K562 (cell line): Measurements from ENCODE around the gene CAPN2. TPM values are rescaled to one million over a fixed set of nuclear protein-coding genes. Genes with fewer than 3 reads are reported as not detected.

Experiments used
- ATAC-seq: fragments of 200-7000 bp; cut with Tn5 transposase; 3 replicates; pipeline ENCODE4 v1.9.1; 2020; ENCODE audit warnings: moderate library complexity
- BruUV-seq: library from RNA; stranded (reverse); fragments of 400-500 nt; replicated peaks from 2 replicates; lab custom pipeline; 2021; lab: Mats Ljungman, UMichigan
- CTCF ChIA-PET: fragments of 300-600 bp; formaldehyde crosslinking; extraction: SDS; loops from one replicate; lab custom pipeline; 2021; ENCODE audit warnings: low intra/inter-chr PET ratio; lab: Yijun Ruan, JAX
- POLR2A ChIA-PET: fragments of 300-600, 350-650 bp; sonication (Branson Sonifier 250); formaldehyde crosslinking; extraction: SDS; loops from one replicate; lab custom pipeline; 2021; ENCODE audit warnings: antibody characterized with exemption, inconsistent platforms; lab: Yijun Ruan, JAX
- DNase-seq, 4 experiments: peaks; one replicate each; pipeline versions ENCODE4 v3.0.0 to v3.0.0-alpha.2; 2011 to 2018; ENCODE audit warnings: low spot score in 3 of 4, mixed read lengths in 3 of 4; ENCODE audit errors: extremely low read depth in 1 of 4
- FAIRE-seq: peaks from 2 replicates; lab custom pipeline; 2011; peaks lifted over from hg19 to GRCh38; lab: Jason Lieb, UNC
- H2AFZ ChIP-seq: 2 replicates; pipeline ENCODE4 v1.6.0; 2011; ENCODE audit warnings: low read depth, low read length, control low read depth, inconsistent platforms
- H3K27ac ChIP-seq: fragments of 200-600 bp; 3 replicates; pipeline ENCODE4 v1.8.0; 2011; ENCODE audit warnings: low read depth, mild to moderate bottlenecking, control low read depth, inconsistent platforms, low read length, moderate library complexity, mixed read lengths; ENCODE audit errors: extremely low read depth
- H3K27me3 ChIP-seq, 2 experiments: fragments of 300-600 bp in 1 of 2; 2 replicates in 1 of 2; 3 replicates in 1 of 2; pipeline versions ENCODE4 v1.6.0 to v1.8.0; 2011; ENCODE audit warnings: inconsistent platforms in 2 of 2, low read length in 2 of 2, mild to moderate bottlenecking in 1 of 2, mixed read lengths in 1 of 2, moderate library complexity in 1 of 2; ENCODE audit not compliant: control insufficient read depth in 2 of 2, insufficient read depth in 2 of 2
- H3K36me3 ChIP-seq: fragments of 300-600 bp; 3 replicates; pipeline ENCODE4 v1.8.0; 2011; ENCODE audit warnings: mild to moderate bottlenecking, low read length, inconsistent platforms; ENCODE audit not compliant: control insufficient read depth, insufficient read depth
- H3K4me1 ChIP-seq, 2 experiments: fragments of 200-600 bp in 1 of 2; replicated peaks in 1 of 2; 2 replicates in 1 of 2; 3 replicates in 1 of 2; pipeline versions ENCODE4 v1.5.1 to v1.8.0; 2011; ENCODE audit warnings: inconsistent platforms in 2 of 2, low read length in 2 of 2, mild to moderate bottlenecking in 1 of 2, mixed read lengths in 1 of 2, moderate library complexity in 1 of 2; ENCODE audit not compliant: control insufficient read depth in 2 of 2, insufficient read depth in 2 of 2
- H3K4me2 ChIP-seq: 2 replicates; pipeline ENCODE4 v1.6.1; 2011; ENCODE audit warnings: low read length, control low read depth, inconsistent platforms, mixed read lengths; ENCODE audit not compliant: insufficient read depth
- H3K4me3 ChIP-seq: fragments of 200-600 bp; sonication (generic), shearing (Covaris generic); 2 replicates; pipeline ENCODE4 v1.5.1; 2016; ENCODE audit warnings: control low read depth, inconsistent platforms
- H3K79me2 ChIP-seq: fragments of 200-600 bp; 3 replicates; pipeline ENCODE4 v1.8.0; 2011; ENCODE audit warnings: low read length, inconsistent platforms; ENCODE audit not compliant: control insufficient read depth, insufficient read depth
- H3K9ac ChIP-seq, 2 experiments: 2 replicates each; pipeline versions ENCODE4 v1.6.0 to v1.6.1; 2011; ENCODE audit warnings: low read depth in 2 of 2, low read length in 2 of 2, control low read depth in 1 of 2, inconsistent platforms in 1 of 2, mild to moderate bottlenecking in 1 of 2, mixed read lengths in 1 of 2; ENCODE audit not compliant: insufficient read depth in 1 of 2
- H3K9me1 ChIP-seq: one replicate; pipeline ENCODE4 v1.6.0; 2011; ENCODE audit warnings: inconsistent platforms, mild to moderate bottlenecking, low read length, moderate library complexity; ENCODE audit not compliant: control insufficient read depth, insufficient read depth
- H3K9me3 ChIP-seq: replicated peaks from 2 replicates; pipeline ENCODE4 v1.5.1; 2011; ENCODE audit warnings: low read depth, low read length, inconsistent platforms; ENCODE audit not compliant: control insufficient read depth, insufficient read depth
- H4K20me1 ChIP-seq: replicated peaks from 2 replicates; pipeline ENCODE4 v1.6.1; 2011; ENCODE audit warnings: low read length, inconsistent platforms, mixed read lengths; ENCODE audit not compliant: control insufficient read depth, insufficient read depth
- CTBP1 ChIP-seq: fragments of 450-650 bp; IDR thresholded peaks from 2 replicates; pipeline ENCODE4 v1.6.1; 2016; ENCODE audit warnings: borderline replicate concordance
- HMGN3 ChIP-seq: IDR thresholded peaks from 2 replicates; pipeline ENCODE4 v1.6.1; 2011; ENCODE audit warnings: borderline replicate concordance, low read depth, mild to moderate bottlenecking, mixed read lengths, low read length; ENCODE audit not compliant: insufficient read length; ENCODE audit errors: extremely low read depth
- SIN3A ChIP-seq, 2 experiments: fragments of 150-350 bp in 1 of 2; IDR thresholded peaks; 2 replicates each; pipeline ENCODE4 v1.6.1; 2011 to 2016; ENCODE audit warnings: borderline replicate concordance in 2 of 2, low read depth in 2 of 2, low read length in 2 of 2, mild to moderate bottlenecking in 2 of 2, moderate library complexity in 2 of 2; ENCODE audit not compliant: control insufficient read depth in 1 of 2
- SLC30A9 ChIP-seq: fragments of 250-450 bp; sonication (Bioruptor Pico); IDR thresholded peaks from 2 replicates; pipeline ENCODE4 v1.8.0; 2022; ENCODE audit warnings: mild to moderate bottlenecking, moderate library complexity
- SOX6 ChIP-seq: fragments of 450-650 bp; IDR thresholded peaks from 2 replicates; pipeline ENCODE4 v1.6.1; 2014; ENCODE audit warnings: mild to moderate bottlenecking
- TGIF2 ChIP-seq: sonication (generic); formaldehyde crosslinking; IDR thresholded peaks from 2 replicates; pipeline ENCODE4 v1.8.1; 2022; ENCODE audit warnings: mild to moderate bottlenecking, missing genetic modification reagents, moderate library complexity
- WGBS: fragments of 100-300 bp; shearing (Covaris generic); methylation state at CpG from one replicate; pipeline ENCODE4 v1.1.6; 2016; ENCODE audit warnings: low coverage, mixed read lengths; ENCODE audit not compliant: insufficient coverage; ENCODE audit errors: missing lambda C conversion rate; 5-methylcytosine and 5-hydroxymethylcytosine counted together
- in situ Hi-C: fragments of 300-500 bp; cut with MboI; formaldehyde crosslinking; loops from 4 replicates; pipeline ENCODE4 v1.15.0; 2018; ENCODE audit warnings: inconsistent platforms, mixed read lengths
- intact Hi-C: fragments of 100-400 bp; cut with micrococcal nuclease; formaldehyde crosslinking; loops from 2 replicates; pipeline ENCODE4 v1.14.2; 2022
- polyA plus RNA-seq, 8 experiments: library from polyadenylated mRNA; depleted of rRNA in 4 of 8; stranded (reverse) in 5 of 8; unstranded in 3 of 8; fragments of >200 nt; fragmentation: Nextera tagmentation in 2 of 8; fragmentation: Illumina TruSeq in 1 of 8; extraction: Ambion mirVana in 2 of 8; extraction: Trizol in 1 of 8; gene quantifications; 2 replicates each; pipeline versions ENCODE4 v1.2.1 to v1.2.3, GENCODE V29; 2011 to 2014; ENCODE audit warnings: inconsistent platforms in 1 of 8, missing spikeins in 1 of 8
- total RNA-seq, 7 experiments: library from RNA; depleted of rRNA in 6 of 7; stranded (reverse); fragments of >200 nt in 6 of 7; fragmentation: Illumina TruSeq in 2 of 7; extraction: Trizol in 2 of 7; gene quantifications; 2 replicates each; pipeline versions ENCODE4 v1.2.1 to v1.2.3, GENCODE V29; 2011 to 2021; ENCODE audit warnings: low replicate concordance in 1 of 7
- TF ChIP-seq, protein P1 (sequence below), 3 experiments: fragments of 200-800 bp in 1 of 3; sonication (Bioruptor generic) in 1 of 3; sonication (generic) in 1 of 3; formaldehyde crosslinking in 1 of 3; IDR thresholded peaks; 2 replicates each; pipeline versions ENCODE4 v1.6.1 to v1.8.0; 2016 to 2022; ENCODE audit warnings: mild to moderate bottlenecking in 2 of 3, missing compliant biosample characterization in 2 of 3, missing genetic modification characterization in 2 of 3, missing genetic modification reagents in 1 of 3
- TF ChIP-seq, protein P2 (sequence below): fragments of 250-450 bp; sonication (Bioruptor Pico); IDR thresholded peaks from 2 replicates; pipeline ENCODE4 v1.4.0; 2020; ENCODE audit warnings: mild to moderate bottlenecking, moderate library complexity, borderline replicate concordance
- TF ChIP-seq, protein P3 (sequence below): sonication (generic); formaldehyde crosslinking; IDR thresholded peaks from 2 replicates; pipeline ENCODE4 v1.8.1; 2023; ENCODE audit warnings: mild to moderate bottlenecking, missing genetic modification reagents

CAPN2 gene
- total and polyA plus RNA-seq, 9 of the 15 experiments (the other 6 are each of a cell fraction or from before 2014, with no cell fraction given) = 24.6 to 157 (median 101) TPM

DNA sequence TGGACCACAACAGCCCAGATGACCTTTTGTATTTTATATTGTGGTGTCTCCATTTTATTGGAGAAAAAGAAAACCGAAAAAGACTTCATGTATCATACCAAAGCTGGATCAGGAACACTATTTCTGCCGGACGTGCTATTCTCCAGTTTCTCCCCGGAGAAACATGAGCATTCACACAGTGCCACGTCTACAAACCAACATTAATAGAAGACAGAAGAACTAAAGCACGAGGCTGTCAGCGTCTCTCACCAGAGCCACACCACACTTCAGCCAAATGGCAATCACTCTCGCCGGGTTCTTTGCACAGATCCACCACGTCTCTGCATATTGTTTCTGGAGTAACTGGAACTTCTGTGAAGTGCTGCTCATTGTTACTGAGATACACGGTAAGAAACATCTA lies 108.6 kb downstream of the CAPN2 start:
- CTCF ChIA-PET = no interaction called here
- WGBS = 82% methylated on average over 11 of the region's 11 CpGs
- Histone ChIP-seq H3K4me1 (peaks cover 0 to 12% of the 10 kb centered on the region in 2 experiments; a peak in 3 of 5 replicates), H3K27ac (peak overlapping the region; percentile 8; the same call in 1 of the 3 replicates), H3K79me2 (peaks cover 78% of the 10 kb centered on the region), H2AFZ (no peak overlapping the region), H3K27me3 (no peaks in the 10 kb centered on the region), H4K20me1 (0 out of 2 replicates have a peak, but pooled peaks cover 5% of the 10 kb centered on the region), H3K4me2 (no peak overlapping the region), H3K9ac (peak overlapping the region in 1 of 2 experiments; percentile 30; a peak in 1 of 4 replicates), H3K36me3 (peaks cover 39% of the 10 kb centered on the region), H3K9me3 (no peaks in the 10 kb centered on the region), H3K9me1 (no peaks in the 10 kb centered on the region)
- no peak for ATAC-seq
- no TSS peak for BruUV-seq
- FAIRE-seq = no peak
- intact Hi-C loops (no loop called here), in situ Hi-C loops (no loop called here)
- no peak for DNase-seq
- TF ChIP-seq, protein P1, sequence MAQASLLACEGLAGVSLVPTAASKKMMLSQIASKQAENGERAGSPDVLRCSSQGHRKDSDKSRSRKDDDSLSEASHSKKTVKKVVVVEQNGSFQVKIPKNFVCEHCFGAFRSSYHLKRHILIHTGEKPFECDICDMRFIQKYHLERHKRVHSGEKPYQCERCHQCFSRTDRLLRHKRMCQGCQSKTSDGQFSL (CRISPR knock-in tag; IDR thresholded peaks at IDR 0.05) = no peak
- TF ChIP-seq, protein P1 (tag; IDR thresholded peaks at IDR 0.05) = 0 out of 4 replicates have a peak, but pooled peaks of 1 of the 2 experiments have one; percentile 22
- TF ChIP-seq SOX6 = no peak
- TF ChIP-seq, all 486 proteins: peak for 1
- POLR2A ChIA-PET = interaction anchor here (1.0 to 1.5 kb wide), 2 partner anchors 8 to 20 kb away, joined by 3 to 5 read pairs; no protein-coding TSS in a partner anchor
- H3K4me3 ChIP-seq = no peak overlapping the region

DNA sequence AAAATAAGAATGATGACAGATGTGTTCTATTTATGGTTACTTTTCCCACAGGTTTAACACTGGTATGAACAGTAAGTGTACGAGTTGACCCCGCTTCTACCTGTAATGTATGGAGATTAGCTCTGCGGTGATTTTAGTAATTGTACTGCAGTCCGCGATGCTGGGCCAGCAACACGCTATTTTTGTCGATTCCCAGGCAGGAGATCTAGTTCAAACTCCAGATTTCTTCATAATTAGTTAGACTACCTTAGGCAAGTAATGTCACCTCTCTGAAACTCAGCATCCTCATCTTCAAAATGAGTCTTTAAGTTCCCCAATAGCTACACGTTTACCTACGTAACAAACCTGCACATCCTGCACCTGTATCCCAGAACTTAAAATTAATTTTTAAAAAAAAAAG lies 111.9 kb downstream of the CAPN2 start:
- ATAC-seq = no peak
- H3K9ac ChIP-seq = no peak overlapping the region
- H3K9me3 ChIP-seq = no peaks in the 10 kb centered on the region
- H4K20me1 ChIP-seq = 0 out of 2 replicates have a peak, but pooled peaks cover 8% of the 10 kb centered on the region
- peaks cover 6 to 35% of the 10 kb centered on the region in 2 experiments; a peak in 3 of 5 replicates for H3K4me1 ChIP-seq
- H3K79me2 ChIP-seq = peaks cover 95% of the 10 kb centered on the region
- CTCF ChIA-PET = no interaction called here
- no peak overlapping the region for H3K4me3 ChIP-seq
- peaks cover 35% of the 10 kb centered on the region for H3K36me3 ChIP-seq
- in situ Hi-C loops = no loop called here
- DNase-seq = no peak
- POLR2A ChIA-PET = interaction anchor here (0.6 to 2.9 kb wide), 8 partner anchors 9 to 1335 kb away, joined by 3 to 14 read pairs (median 4); partner anchors contain the start of gene TP53BP2
- intact Hi-C loops = no loop called here
- no TSS peak for BruUV-seq
- no peak overlapping the region for H3K27ac ChIP-seq
- H3K27me3 ChIP-seq = no peaks in the 10 kb centered on the region
- WGBS = 92% methylated on average over 9 of the region's 9 CpGs
- FAIRE-seq = no peak
- no peak overlapping the region for H2AFZ ChIP-seq
- H3K9me1 ChIP-seq = no peaks in the 10 kb centered on the region
- H3K4me2 ChIP-seq = no peak overlapping the region
- TF ChIP-seq SLC30A9 (CRISPR knock-in tag) (no peak), SIN3A (IDR thresholded peaks at IDR 0.05; ENCODE audit: borderline replicate concordance in 2 of 2, control insufficient read depth in 1 of 2, low read depth in 2 of 2, low read length in 2 of 2) (no peak), TGIF2 (CRISPR knock-in tag) (no peak), CTBP1 (no peak), HMGN3 (no peak)
- TF ChIP-seq, protein P2, sequence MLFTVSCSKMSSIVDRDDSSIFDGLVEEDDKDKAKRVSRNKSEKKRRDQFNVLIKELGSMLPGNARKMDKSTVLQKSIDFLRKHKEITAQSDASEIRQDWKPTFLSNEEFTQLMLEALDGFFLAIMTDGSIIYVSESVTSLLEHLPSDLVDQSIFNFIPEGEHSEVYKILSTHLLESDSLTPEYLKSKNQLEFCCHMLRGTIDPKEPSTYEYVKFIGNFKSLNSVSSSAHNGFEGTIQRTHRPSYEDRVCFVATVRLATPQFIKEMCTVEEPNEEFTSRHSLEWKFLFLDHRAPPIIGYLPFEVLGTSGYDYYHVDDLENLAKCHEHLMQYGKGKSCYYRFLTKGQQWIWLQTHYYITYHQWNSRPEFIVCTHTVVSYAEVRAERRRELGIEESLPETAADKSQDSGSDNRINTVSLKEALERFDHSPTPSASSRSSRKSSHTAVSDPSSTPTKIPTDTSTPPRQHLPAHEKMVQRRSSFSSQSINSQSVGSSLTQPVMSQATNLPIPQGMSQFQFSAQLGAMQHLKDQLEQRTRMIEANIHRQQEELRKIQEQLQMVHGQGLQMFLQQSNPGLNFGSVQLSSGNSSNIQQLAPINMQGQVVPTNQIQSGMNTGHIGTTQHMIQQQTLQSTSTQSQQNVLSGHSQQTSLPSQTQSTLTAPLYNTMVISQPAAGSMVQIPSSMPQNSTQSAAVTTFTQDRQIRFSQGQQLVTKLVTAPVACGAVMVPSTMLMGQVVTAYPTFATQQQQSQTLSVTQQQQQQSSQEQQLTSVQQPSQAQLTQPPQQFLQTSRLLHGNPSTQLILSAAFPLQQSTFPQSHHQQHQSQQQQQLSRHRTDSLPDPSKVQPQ (CRISPR knock-in tag) = no peak
- TF ChIP-seq, protein P3, sequence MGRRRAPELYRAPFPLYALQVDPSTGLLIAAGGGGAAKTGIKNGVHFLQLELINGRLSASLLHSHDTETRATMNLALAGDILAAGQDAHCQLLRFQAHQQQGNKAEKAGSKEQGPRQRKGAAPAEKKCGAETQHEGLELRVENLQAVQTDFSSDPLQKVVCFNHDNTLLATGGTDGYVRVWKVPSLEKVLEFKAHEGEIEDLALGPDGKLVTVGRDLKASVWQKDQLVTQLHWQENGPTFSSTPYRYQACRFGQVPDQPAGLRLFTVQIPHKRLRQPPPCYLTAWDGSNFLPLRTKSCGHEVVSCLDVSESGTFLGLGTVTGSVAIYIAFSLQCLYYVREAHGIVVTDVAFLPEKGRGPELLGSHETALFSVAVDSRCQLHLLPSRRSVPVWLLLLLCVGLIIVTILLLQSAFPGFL (CRISPR knock-in tag) = no peak
